ENCODE results near the gene SMIM38. TPM values are rescaled to one million over a fixed set of nuclear protein-coding genes. Genes with fewer than 3 reads are reported as not detected.
"Not testable (repeated sequence)": the region's sequence is repeated elsewhere in the genome, so short reads cannot be mapped to it uniquely, and the experiment has no call there.

SMIM38 gene
- total RNA-seq, 1 donor from 2014 or later, result 0.41 TPM

- Mint-ChIP-seq H3K9me3 (peaks cover 21% of the 10 kb centered on the region), H3K27ac (no peak overlapping the region), H3K4me3 (ENCODE audit: low read depth) (no peak overlapping the region), H3K27me3 (ENCODE audit: low read depth) (no peaks in the 10 kb centered on the region), H3K36me3 (ENCODE audit: low read depth) (no peaks in the 10 kb centered on the region), H3K4me1 (ENCODE audit: low read depth) (peaks cover 24% of the 10 kb centered on the region)
- intact Hi-C loops (cut with micrococcal nuclease), result no loop called here
- DNase-seq (ENCODE audit: low spot score), result no peak
These were observed 29.4 kb upstream of the SMIM38 start for GRCh38 chr11:69126286-69126685.

GRCh38 chr11:69127081-69127850 lies 28.5 kb upstream of the SMIM38 start:
- Mint-ChIP-seq H3K9me3 (peaks cover 21% of the 10 kb centered on the region), H3K4me1 (ENCODE audit: low read depth) (peaks cover 20% of the 10 kb centered on the region), H3K27me3 (ENCODE audit: low read depth) (no peaks in the 10 kb centered on the region), H3K4me3 (ENCODE audit: low read depth) (no peak overlapping the region), H3K36me3 (ENCODE audit: low read depth) (no peaks in the 10 kb centered on the region), H3K27ac (no peak overlapping the region)
- intact Hi-C loops (cut with micrococcal nuclease), result no loop called here
- no peak for DNase-seq (ENCODE audit: low spot score)

DNA sequence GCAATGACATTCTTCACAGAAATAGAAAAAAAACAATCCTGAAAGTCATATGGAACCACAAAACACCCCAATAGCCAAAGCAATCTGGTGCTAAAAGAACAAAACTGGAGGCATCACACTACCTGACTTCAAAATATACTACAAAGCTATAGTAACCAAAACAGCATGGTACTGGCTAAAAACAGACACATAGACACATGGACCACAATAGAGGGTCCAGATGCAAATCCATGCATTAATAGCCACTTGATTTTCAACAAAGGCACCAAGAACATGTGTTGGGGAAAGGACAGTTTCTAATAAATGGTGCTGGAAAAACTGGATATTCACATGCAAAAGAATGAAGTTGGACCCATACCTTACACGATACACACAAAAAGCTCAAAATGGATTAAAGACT lies 27.9 kb upstream of the SMIM38 start:
- no peak overlapping the region for H3K4me3 Mint-ChIP-seq (ENCODE audit: low read depth)
- intact Hi-C loops (cut with micrococcal nuclease), result no loop called here
- no peaks in the 10 kb centered on the region for H3K36me3 Mint-ChIP-seq (ENCODE audit: low read depth)
- H3K27me3 Mint-ChIP-seq (ENCODE audit: low read depth), result no peaks in the 10 kb centered on the region
- H3K27ac Mint-ChIP-seq, result no peak overlapping the region
- no peak for DNase-seq (ENCODE audit: low spot score)
- H3K4me1 Mint-ChIP-seq (ENCODE audit: low read depth), result peaks cover 14% of the 10 kb centered on the region
- peaks cover 21% of the 10 kb centered on the region for H3K9me3 Mint-ChIP-seq

DNA sequence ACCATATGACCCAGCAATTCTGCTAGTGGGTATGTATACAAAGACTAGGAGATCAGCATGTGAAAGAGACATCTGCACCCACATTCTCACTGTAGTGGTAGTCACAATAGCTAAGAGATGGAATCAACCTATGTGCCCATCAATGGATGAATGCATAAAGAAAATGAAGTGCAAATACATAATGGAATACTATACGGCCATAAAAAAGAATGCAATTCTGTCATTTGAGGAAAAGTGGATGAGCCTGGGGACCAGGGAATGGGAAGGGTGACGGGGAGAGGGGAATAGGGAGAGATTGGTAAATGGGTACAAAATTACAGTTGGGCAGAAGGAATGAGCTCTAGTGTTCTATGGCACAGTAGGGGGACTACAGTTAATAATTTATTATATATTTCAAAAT lies 26.7 kb upstream of the SMIM38 start:
- DNase-seq (ENCODE audit: low spot score), result no peak
- H3K4me3 Mint-ChIP-seq (ENCODE audit: low read depth), result no peak overlapping the region
- H3K9me3 Mint-ChIP-seq, result peaks cover 30% of the 10 kb centered on the region
- H3K4me1 Mint-ChIP-seq (ENCODE audit: low read depth), result peaks cover 8% of the 10 kb centered on the region
- H3K27me3 Mint-ChIP-seq (ENCODE audit: low read depth), result no peaks in the 10 kb centered on the region
- no peak overlapping the region for H3K27ac Mint-ChIP-seq
- H3K36me3 Mint-ChIP-seq (ENCODE audit: low read depth), result no peaks in the 10 kb centered on the region
- intact Hi-C loops (cut with micrococcal nuclease), result no loop called here

DNA sequence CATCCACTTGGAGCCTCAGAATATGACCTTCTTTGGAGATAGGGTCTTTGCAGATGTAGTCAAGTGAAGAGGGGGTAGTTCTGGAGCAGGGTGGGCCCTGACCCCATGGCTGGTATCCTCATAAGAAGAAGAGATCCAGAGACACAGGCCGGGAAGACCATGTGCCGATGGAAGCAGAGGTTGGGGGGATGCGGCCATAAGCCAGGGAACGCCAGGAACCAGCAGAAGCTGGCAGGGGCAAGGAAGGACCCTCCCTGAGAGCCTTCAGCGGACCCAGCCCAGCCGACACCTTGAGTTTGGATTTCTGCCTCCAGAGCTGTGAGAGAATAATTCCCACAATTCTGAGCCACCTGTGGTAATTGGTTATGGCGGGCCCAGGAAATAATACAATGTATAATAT lies 26.1 kb upstream of the SMIM38 start:
- Mint-ChIP-seq H3K9me3 (peaks cover 26% of the 10 kb centered on the region), H3K27me3 (ENCODE audit: low read depth) (no peaks in the 10 kb centered on the region), H3K4me3 (ENCODE audit: low read depth) (no peak overlapping the region), H3K36me3 (ENCODE audit: low read depth) (no peaks in the 10 kb centered on the region), H3K27ac (no peak overlapping the region), H3K4me1 (ENCODE audit: low read depth) (peaks cover 6% of the 10 kb centered on the region)
- intact Hi-C loops (cut with micrococcal nuclease), result no loop called here
- DNase-seq (ENCODE audit: low spot score), result no peak

GRCh38 chr11:69130654-69131053 lies 25.1 kb upstream of the SMIM38 start:
- Mint-ChIP-seq H3K4me1 (ENCODE audit: low read depth) (peaks cover 3% of the 10 kb centered on the region), H3K36me3 (ENCODE audit: low read depth) (no peaks in the 10 kb centered on the region), H3K27ac (no peak overlapping the region), H3K9me3 (peaks cover 26% of the 10 kb centered on the region), H3K27me3 (ENCODE audit: low read depth) (no peaks in the 10 kb centered on the region), H3K4me3 (ENCODE audit: low read depth) (no peak overlapping the region)
- DNase-seq (ENCODE audit: low spot score), result no peak
- intact Hi-C loops (cut with micrococcal nuclease), result no loop called here

DNA sequence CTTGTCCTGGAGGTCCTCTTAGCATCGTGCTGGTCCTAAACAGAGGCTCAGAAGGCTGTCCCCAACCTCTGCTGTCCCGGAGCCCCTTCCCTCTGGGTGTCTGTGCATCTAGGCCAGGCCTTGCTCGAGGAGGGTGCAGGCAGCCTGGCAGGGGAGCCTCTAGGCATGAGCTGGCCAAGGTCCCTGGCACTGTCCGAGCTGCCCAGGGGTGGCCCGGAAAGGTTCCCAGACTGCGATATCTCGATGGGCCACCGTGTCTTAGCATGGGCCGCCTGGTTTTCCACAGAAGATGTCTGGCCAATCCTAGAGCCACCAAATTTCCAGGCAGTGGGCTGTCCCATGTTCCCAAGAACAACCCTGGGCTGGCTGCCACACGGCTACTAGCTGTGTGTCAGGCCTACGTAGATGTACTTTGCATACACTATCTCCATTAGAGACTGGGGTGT lies 24.6 kb upstream of the SMIM38 start:
- Mint-ChIP-seq H3K36me3 (ENCODE audit: low read depth) (peaks cover 3% of the 10 kb centered on the region), H3K27me3 (ENCODE audit: low read depth) (no peaks in the 10 kb centered on the region)

GRCh38 chr11:69131644-69132300 lies 24.0 kb upstream of the SMIM38 start:
- H3K27me3 Mint-ChIP-seq (ENCODE audit: low read depth), result no peaks in the 10 kb centered on the region
- peaks cover 6% of the 10 kb centered on the region for H3K36me3 Mint-ChIP-seq (ENCODE audit: low read depth)
- H3K4me3 Mint-ChIP-seq (ENCODE audit: low read depth), result no peak overlapping the region
- DNase-seq (ENCODE audit: low spot score), result no peak
- H3K4me1 Mint-ChIP-seq (ENCODE audit: low read depth), result peaks cover 9% of the 10 kb centered on the region
- intact Hi-C loops (cut with micrococcal nuclease), result no loop called here
- H3K27ac Mint-ChIP-seq, result no peak overlapping the region
- peaks cover 30% of the 10 kb centered on the region for H3K9me3 Mint-ChIP-seq

More for the DNA sequence above, 24.6 kb upstream of the SMIM38 start:
- intact Hi-C loops (cut with micrococcal nuclease), result no loop called here
- DNase-seq (ENCODE audit: low spot score), result no peak
- H3K27ac Mint-ChIP-seq, result no peak overlapping the region
- H3K4me1 Mint-ChIP-seq (ENCODE audit: low read depth), result peaks cover 7% of the 10 kb centered on the region
- H3K9me3 Mint-ChIP-seq, result peaks cover 29% of the 10 kb centered on the region
- H3K4me3 Mint-ChIP-seq (ENCODE audit: low read depth), result no peak overlapping the region

DNA sequence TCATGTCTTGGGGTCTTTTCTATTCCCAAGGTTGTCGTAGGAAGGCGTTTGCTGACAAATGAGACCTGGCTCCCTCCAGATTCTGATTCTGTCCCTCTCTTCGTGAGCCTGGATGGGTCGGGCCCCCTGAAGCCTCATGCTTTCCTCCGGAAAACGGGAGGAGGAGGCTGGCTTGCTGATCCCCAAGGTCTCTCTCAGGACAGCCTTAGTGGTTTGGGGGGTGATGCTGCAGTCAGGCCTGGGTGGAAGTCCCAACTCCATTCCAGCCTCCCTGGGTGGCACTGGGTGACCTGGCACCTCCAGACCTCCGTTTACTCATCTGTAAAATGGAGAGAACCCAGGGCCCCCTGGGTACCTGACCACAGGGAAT lies 23.4 kb upstream of the SMIM38 start:
- no peak overlapping the region for H3K4me3 Mint-ChIP-seq (ENCODE audit: low read depth)
- peaks cover 30% of the 10 kb centered on the region for H3K9me3 Mint-ChIP-seq
- intact Hi-C loops (cut with micrococcal nuclease), result no loop called here
- no peaks in the 10 kb centered on the region for H3K27me3 Mint-ChIP-seq (ENCODE audit: low read depth)
- H3K4me1 Mint-ChIP-seq (ENCODE audit: low read depth), result peaks cover 9% of the 10 kb centered on the region
- H3K36me3 Mint-ChIP-seq (ENCODE audit: low read depth), result peaks cover 6% of the 10 kb centered on the region
- no peak overlapping the region for H3K27ac Mint-ChIP-seq
- DNase-seq (ENCODE audit: low spot score), result no peak

DNA sequence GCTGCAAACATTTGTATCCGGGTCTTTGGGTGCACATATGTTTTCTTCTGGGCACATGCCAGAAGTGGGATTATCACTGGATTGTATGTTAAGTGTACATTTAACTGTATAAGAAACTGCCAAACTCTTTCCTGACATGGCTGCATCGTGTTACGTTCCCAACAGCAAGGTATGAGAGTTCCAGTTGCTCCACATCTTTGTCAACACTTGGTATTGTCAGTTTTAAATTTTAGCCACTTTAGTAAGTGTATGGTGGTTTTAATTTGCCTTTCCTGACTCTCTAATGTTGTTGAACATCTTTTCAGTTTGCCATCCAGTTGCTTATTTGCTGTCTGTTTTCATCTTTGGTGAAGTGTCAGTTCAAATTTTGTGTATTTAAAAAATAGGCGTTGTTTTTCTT lies 22.5 kb upstream of the SMIM38 start:
- peaks cover 25% of the 10 kb centered on the region for H3K9me3 Mint-ChIP-seq
- peaks cover 9% of the 10 kb centered on the region for H3K4me1 Mint-ChIP-seq (ENCODE audit: low read depth)
- intact Hi-C loops (cut with micrococcal nuclease), result no loop called here
- peaks cover 6% of the 10 kb centered on the region for H3K36me3 Mint-ChIP-seq (ENCODE audit: low read depth)
- no peak overlapping the region for H3K27ac Mint-ChIP-seq
- H3K4me3 Mint-ChIP-seq (ENCODE audit: low read depth), result no peak overlapping the region
- no peaks in the 10 kb centered on the region for H3K27me3 Mint-ChIP-seq (ENCODE audit: low read depth)
- no peak for DNase-seq (ENCODE audit: low spot score)

DNA sequence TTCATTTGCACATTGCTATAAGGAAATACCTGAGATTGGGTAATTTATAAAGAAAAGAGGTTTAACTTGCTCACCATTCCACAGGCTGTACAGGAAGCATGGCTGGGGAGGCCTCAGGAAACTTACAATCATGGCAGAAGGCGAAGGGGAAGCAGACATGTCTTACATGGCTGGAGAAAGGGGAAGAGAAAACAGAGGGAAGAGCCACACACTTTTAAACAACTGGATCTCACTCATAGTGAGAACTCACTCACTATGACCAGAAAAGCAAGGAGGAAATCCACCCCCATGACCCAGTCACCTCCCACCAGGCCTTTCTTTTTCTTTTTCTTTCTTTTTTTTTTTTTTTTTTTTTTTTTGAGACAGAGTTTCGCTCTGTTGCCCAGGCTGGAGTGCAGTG lies 21.6 kb upstream of the SMIM38 start:
- DNase-seq (ENCODE audit: low spot score); H3K4me3 Mint-ChIP-seq (ENCODE audit: low read depth); H3K27ac Mint-ChIP-seq; H3K4me1 Mint-ChIP-seq (ENCODE audit: low read depth); H3K36me3 Mint-ChIP-seq (ENCODE audit: low read depth); H3K27me3 Mint-ChIP-seq (ENCODE audit: low read depth); intact Hi-C loops (cut with micrococcal nuclease): not testable (repeated sequence)
- H3K9me3 Mint-ChIP-seq, result peaks cover 16% of the 10 kb centered on the region

DNA sequence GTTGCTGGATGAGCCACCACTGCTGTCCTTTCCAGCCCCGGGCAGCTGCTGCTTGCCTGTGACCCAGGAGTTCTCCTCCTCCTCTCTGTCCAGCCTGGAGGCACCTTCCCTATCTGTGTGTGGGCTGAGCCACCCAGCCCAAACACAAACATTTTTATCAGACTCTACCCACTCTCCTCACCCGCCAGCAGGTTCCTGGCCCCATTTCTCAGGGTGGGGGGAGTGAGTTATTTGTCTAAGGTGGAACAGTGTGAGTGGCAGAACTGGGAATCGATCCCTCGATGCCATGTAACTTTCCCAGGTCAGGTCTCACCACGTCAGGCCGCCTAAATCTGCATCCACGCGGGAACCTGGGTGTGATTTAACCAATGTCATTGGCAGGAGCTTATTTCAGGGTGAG lies 20.8 kb upstream of the SMIM38 start:
- H3K27ac Mint-ChIP-seq, result no peak overlapping the region

More for the DNA sequence above, 20.8 kb upstream of the SMIM38 start:
- Mint-ChIP-seq H3K9me3 (peaks cover 15% of the 10 kb centered on the region), H3K4me1 (ENCODE audit: low read depth) (peaks cover 9% of the 10 kb centered on the region), H3K27me3 (ENCODE audit: low read depth) (no peaks in the 10 kb centered on the region), H3K36me3 (ENCODE audit: low read depth) (peaks cover 6% of the 10 kb centered on the region), H3K4me3 (ENCODE audit: low read depth) (no peak overlapping the region)
- DNase-seq (ENCODE audit: low spot score), result no peak
- intact Hi-C loops (cut with micrococcal nuclease), result no loop called here

All from activated T-helper 2 cell treated with anti-CD3 and anti-CD28 coated beads, Interferon-gamma antibody, Interleukin-2, Interleukin-4, amounts not matched to agents 10 μg/mL and 5 μg/mL and 100 μg/mL, durations not matched to agents 14 hours and 24 hours and 36 hours (primary cell).